ENCODE results near the gene SPOCK3.
"Not testable (repeated sequence)": the region's sequence is repeated elsewhere in the genome, so short reads cannot be mapped to it uniquely, and the experiment has no call there.

SPOCK3 gene

GRCh38 chr4:166924424-166924823 lies 309.9 kb downstream of the SPOCK3 start:
- no peak for DNase-seq

- no peak for DNase-seq
Measured at GRCh38 chr4:166913926-166914325, 320.4 kb downstream of the SPOCK3 start.

- no peak for DNase-seq
Measured at GRCh38 chr4:166903408-166903807, 330.9 kb downstream of the SPOCK3 start.

GRCh38 chr4:166902941-166903340 lies 331.4 kb downstream of the SPOCK3 start:
- DNase-seq, result no peak

GRCh38 chr4:166896254-166896653 lies 338.0 kb downstream of the SPOCK3 start:
- no peak for DNase-seq

GRCh38 chr4:166895771-166896170 lies 338.5 kb downstream of the SPOCK3 start:
- no peak for DNase-seq

- no peak for DNase-seq
Measured at GRCh38 chr4:166887457-166887856, 346.8 kb downstream of the SPOCK3 start.

GRCh38 chr4:166886718-166887117 lies 347.6 kb downstream of the SPOCK3 start:
- no peak for DNase-seq

- DNase-seq, result no peak
Measured at GRCh38 chr4:166882221-166882620, 352.1 kb downstream of the SPOCK3 start.

GRCh38 chr4:166875821-166876220 lies 358.5 kb downstream of the SPOCK3 start:
- DNase-seq, result no peak

GRCh38 chr4:166862032-166862431 lies 372.3 kb downstream of the SPOCK3 start:
- DNase-seq, result no peak

GRCh38 chr4:166850398-166850797 lies 383.9 kb downstream of the SPOCK3 start:
- not testable (repeated sequence) for DNase-seq

- DNase-seq, result no peak
Measured at GRCh38 chr4:166846939-166847338, 387.4 kb downstream of the SPOCK3 start.

- no peak for DNase-seq
Measured at GRCh38 chr4:166842795-166843261, 391.5 kb downstream of the SPOCK3 start.

GRCh38 chr4:166839615-166840251 lies 394.6 kb downstream of the SPOCK3 start:
- DNase-seq, result no peak

- no peak for DNase-seq
Measured at GRCh38 chr4:166838975-166839614, 395.2 kb downstream of the SPOCK3 start.

- DNase-seq, result no peak
Measured at GRCh38 chr4:166836865-166837264, 397.4 kb downstream of the SPOCK3 start.

GRCh38 chr4:166827629-166828028 lies 406.7 kb downstream of the SPOCK3 start:
- DNase-seq, result no peak

- no peak for DNase-seq
Measured at GRCh38 chr4:166827167-166827566, 407.1 kb downstream of the SPOCK3 start.

- DNase-seq, result no peak
Measured at GRCh38 chr4:166823848-166824247, 410.4 kb downstream of the SPOCK3 start.

- DNase-seq, result no peak
Measured at GRCh38 chr4:166823126-166823525, 411.2 kb downstream of the SPOCK3 start.

- DNase-seq, result no peak
Measured at GRCh38 chr4:166822386-166822785, 411.9 kb downstream of the SPOCK3 start.

GRCh38 chr4:166816890-166817289 lies 417.4 kb downstream of the SPOCK3 start:
- no peak for DNase-seq

- no peak for DNase-seq
Measured at GRCh38 chr4:166808380-166808779, 425.9 kb downstream of the SPOCK3 start.

GRCh38 chr4:166802346-166802745 lies 431.9 kb downstream of the SPOCK3 start:
- no peak for DNase-seq

All from cerebellar nuclear complex (tissue), 1 donor.